H9 (cell line): ENCODE measurements around the gene RAB40C. TPM values are rescaled to one million over a fixed set of nuclear protein-coding genes. Genes with fewer than 3 reads are reported as not detected.

ENCODE experiments used
- DNase-seq: peaks from one replicate; pipeline ENCODE4 v3.0.0-alpha.2; 2017
- H2AFZ ChIP-seq: one replicate; pipeline ENCODE4 v1.6.1; 2013; ENCODE audit warnings: mild to moderate bottlenecking, low read length, control low read depth, moderate library complexity
- H2AK5ac ChIP-seq: 2 replicates; pipeline ENCODE4 v1.6.1; 2013; ENCODE audit warnings: low read length, control low read depth, mixed read lengths; ENCODE audit not compliant: insufficient read length
- H2BK120ac ChIP-seq: one replicate; pipeline ENCODE4 v1.6.1; 2013; ENCODE audit warnings: low read depth, mild to moderate bottlenecking, low read length, control low read depth, inconsistent platforms; ENCODE audit not compliant: poor library complexity, severe bottlenecking
- H2BK12ac ChIP-seq: 2 replicates; pipeline ENCODE4 v1.6.1; 2013; ENCODE audit warnings: low read length, control low read depth, mixed read lengths, low read depth; ENCODE audit not compliant: insufficient read length
- H2BK15ac ChIP-seq: 2 replicates; pipeline ENCODE4 v1.6.1; 2013; ENCODE audit warnings: low read depth, low read length, control low read depth
- H2BK20ac ChIP-seq: one replicate; pipeline ENCODE4 v1.6.1; 2013; ENCODE audit warnings: low read depth, mild to moderate bottlenecking, low read length, control low read depth, inconsistent platforms; ENCODE audit not compliant: poor library complexity, severe bottlenecking
- H2BK5ac ChIP-seq: 2 replicates; pipeline ENCODE4 v1.6.1; 2013; ENCODE audit warnings: low read length, control low read depth, mixed read lengths; ENCODE audit not compliant: insufficient read length
- H3K14ac ChIP-seq: 2 replicates; pipeline ENCODE4 v1.6.1; 2013; ENCODE audit warnings: low read length, control low read depth; ENCODE audit not compliant: insufficient read depth
- H3K18ac ChIP-seq: 2 replicates; pipeline ENCODE4 v1.6.1; 2013; ENCODE audit warnings: low read depth, mild to moderate bottlenecking, mixed read lengths, low read length, control low read depth; ENCODE audit not compliant: insufficient read length
- H3K23ac ChIP-seq: 2 replicates; pipeline ENCODE4 v1.6.1; 2013; ENCODE audit warnings: low read length, control low read depth, mixed read lengths, low read depth; ENCODE audit not compliant: insufficient read length
- H3K23me2 ChIP-seq: 2 replicates; pipeline ENCODE4 v1.6.1; 2013; ENCODE audit warnings: low read depth, mild to moderate bottlenecking, mixed read lengths, low read length, control low read depth; ENCODE audit not compliant: insufficient read length, poor library complexity, severe bottlenecking
- H3K27ac ChIP-seq: 2 replicates; pipeline ENCODE4 v1.5.1; 2013; ENCODE audit warnings: low read length, control low read depth, mixed read lengths, low read depth; ENCODE audit not compliant: insufficient read length
- H3K27me3 ChIP-seq: 2 replicates; pipeline ENCODE4 v1.6.1; 2013; ENCODE audit warnings: low read length, control low read depth, inconsistent platforms; ENCODE audit not compliant: insufficient read depth
- H3K4ac ChIP-seq: 2 replicates; pipeline ENCODE4 v1.6.1; 2013; ENCODE audit warnings: low read depth, mild to moderate bottlenecking, control low read depth, inconsistent platforms, low read length, moderate library complexity
- H3K4me1 ChIP-seq: 2 replicates; pipeline ENCODE4 v1.6.1; 2013; ENCODE audit warnings: low read length, control low read depth, inconsistent platforms; ENCODE audit not compliant: insufficient read depth
- H3K4me2 ChIP-seq: 2 replicates; pipeline ENCODE4 v1.6.1; 2013; ENCODE audit warnings: low read length, control low read depth, mixed read lengths; ENCODE audit not compliant: insufficient read length, insufficient read depth
- H3K56ac ChIP-seq: 2 replicates; pipeline ENCODE4 v1.6.1; 2013; ENCODE audit warnings: low read depth, mild to moderate bottlenecking, mixed read lengths, low read length, control low read depth; ENCODE audit not compliant: insufficient read length
- H3K79me1 ChIP-seq: 2 replicates; pipeline ENCODE4 v1.6.1; 2013; ENCODE audit warnings: low read depth, mild to moderate bottlenecking, moderate library complexity, low read length, control low read depth, inconsistent platforms; ENCODE audit not compliant: insufficient read depth, poor library complexity, severe bottlenecking
- H3K79me2 ChIP-seq: 2 replicates; pipeline ENCODE4 v1.6.1; 2013; ENCODE audit warnings: low read length, control low read depth, inconsistent platforms; ENCODE audit not compliant: insufficient read depth
- H3K9ac ChIP-seq: 2 replicates; pipeline ENCODE4 v1.6.1; 2013; ENCODE audit warnings: low read length, control low read depth, mixed read lengths; ENCODE audit not compliant: insufficient read length; ENCODE audit errors: extremely low read depth
- H3K9me3 ChIP-seq: one replicate; pipeline ENCODE4 v1.6.1; 2013; ENCODE audit warnings: low read depth, low read length, inconsistent platforms; ENCODE audit not compliant: control insufficient read depth
- H3T11ph ChIP-seq: one replicate; pipeline ENCODE4 v1.6.1; 2013; ENCODE audit warnings: mild to moderate bottlenecking, low read length, control low read depth, inconsistent platforms
- H4K20me1 ChIP-seq: one replicate; pipeline ENCODE4 v1.6.1; 2013; ENCODE audit not compliant: control insufficient read depth, insufficient read length, insufficient read depth
- H4K5ac ChIP-seq: 2 replicates; pipeline ENCODE4 v1.6.1; 2013; ENCODE audit warnings: low read depth, mild to moderate bottlenecking, mixed read lengths, low read length, control low read depth; ENCODE audit not compliant: insufficient read length
- H4K8ac ChIP-seq: replicated peaks from 2 replicates; pipeline ENCODE4 v1.6.1; 2013; ENCODE audit warnings: low read length, control low read depth, mixed read lengths, low read depth; ENCODE audit not compliant: insufficient read length
- H4K91ac ChIP-seq: 2 replicates; pipeline ENCODE4 v1.6.1; 2013; ENCODE audit warnings: low read depth, mild to moderate bottlenecking, moderate library complexity, mixed read lengths, low read length, control low read depth; ENCODE audit not compliant: insufficient read length
- H3K27ac Mint-ChIP-seq, 3 experiments: 2 replicates in 2 of 3; 3 replicates in 1 of 3; pipeline ENCODE4 v1.8.0; 2020 to 2021; ENCODE audit warnings: mixed read lengths in 3 of 3, mild to moderate bottlenecking in 1 of 3, moderate library complexity in 1 of 3
- H3K27me3 Mint-ChIP-seq: 2 replicates; pipeline ENCODE4 v1.8.0; 2021; ENCODE audit warnings: low read depth, mild to moderate bottlenecking, moderate library complexity, mixed read lengths
- H3K36me3 Mint-ChIP-seq, 3 experiments: 2 replicates in 2 of 3; 3 replicates in 1 of 3; pipeline ENCODE4 v1.8.0; 2020 to 2021; ENCODE audit warnings: low read depth in 3 of 3, mixed read lengths in 3 of 3; ENCODE audit not compliant: insufficient read depth in 1 of 3
- H3K4me1 Mint-ChIP-seq, 2 experiments: 2 replicates each; pipeline ENCODE4 v1.8.0; 2020; ENCODE audit warnings: mixed read lengths in 2 of 2
- H3K4me3 Mint-ChIP-seq, 2 experiments: 2 replicates in 1 of 2; 3 replicates in 1 of 2; pipeline ENCODE4 v1.8.0; 2020 to 2021; ENCODE audit warnings: mild to moderate bottlenecking in 2 of 2, mixed read lengths in 2 of 2, moderate library complexity in 1 of 2
- H3K9me3 Mint-ChIP-seq, 2 experiments: 2 replicates in 1 of 2; 3 replicates in 1 of 2; pipeline ENCODE4 v1.8.0; 2020; ENCODE audit warnings: mild to moderate bottlenecking in 2 of 2, mixed read lengths in 2 of 2, moderate library complexity in 1 of 2
- CTCF ChIP-seq: fragments of 200-600 bp; sonication (generic); conservative IDR thresholded peaks from 3 replicates; pipeline ENCODE4 v1.8.0; 2021; ENCODE audit warnings: antibody characterized with exemption, mild to moderate bottlenecking
- WGBS: extraction: QIAGEN DNeasy Blood & Tissue Kit; methylation state at CpG from one replicate; pipeline ENCODE4 v1.1.7; 2013; ENCODE audit warnings: missing lambda C conversion rate, low lambda C conversion rate, mixed read lengths; ENCODE audit not compliant: insufficient read length; ENCODE audit errors: extremely low coverage; 5-methylcytosine and 5-hydroxymethylcytosine counted together
- total RNA-seq: library from RNA; stranded (reverse); gene quantifications from 2 replicates; pipeline ENCODE4 v1.2.1, GENCODE V29; 2021

RAB40C gene
- total RNA-seq, 1 experiment from 2014 or later: 19.1 TPM

GRCh38 chr16:640614-641013 is 50.7 kb downstream of the RAB40C start:
- Histone ChIP-seq H2BK5ac (no peak overlapping the region), H4K8ac (no peak overlapping the region), H3K4ac (no peak overlapping the region), H2BK15ac (no peak overlapping the region), H3K9ac (no peak overlapping the region), H3K14ac (no peak overlapping the region), H4K20me1 (no peaks in the 10 kb centered on the region), H3K27me3 (no peaks in the 10 kb centered on the region), H2BK12ac (no peak overlapping the region), H3K56ac (no peak overlapping the region), H4K91ac (no peak overlapping the region), H2BK20ac (no peak overlapping the region), H3K27ac (no peak overlapping the region), H3K18ac (no peak overlapping the region), H2BK120ac (no peak overlapping the region), H3T11ph (no peak overlapping the region), H2AK5ac (no peak overlapping the region), H3K4me1 (no peaks in the 10 kb centered on the region; the same call in 1 of the 2 replicates), H4K5ac (no peak overlapping the region), H3K23ac (no peak overlapping the region), H3K4me2 (no peak overlapping the region), H3K23me2 (peaks cover 10% of the 10 kb centered on the region), H3K79me2 (no peaks in the 10 kb centered on the region), H3K79me1 (no peaks in the 10 kb centered on the region), H2AFZ (no peak overlapping the region), H3K9me3 (no peaks in the 10 kb centered on the region)
- H3K36me3 Mint-ChIP-seq: peaks cover 3 to 15% (median 4%) of the 10 kb centered on the region in 3 experiments; a peak in 5 of 7 replicates
- no peak for DNase-seq
- peaks cover 3% of the 10 kb centered on the region in 2 experiments; a peak in 2 of 5 replicates for H3K9me3 Mint-ChIP-seq
- peaks cover 14 to 28% of the 10 kb centered on the region in 2 experiments for H3K4me1 Mint-ChIP-seq
- no peak for TF ChIP-seq CTCF
- no CpG with 5 or more reads among the region's 5 CpGs for WGBS
- H3K27ac Mint-ChIP-seq: peak overlapping the region in 1 of 3 experiments; percentile 86; a peak in 1 of 7 replicates
- peak overlapping the region; percentile 17 to 74; a peak in 3 of 5 replicates for H3K4me3 Mint-ChIP-seq
- H3K27me3 Mint-ChIP-seq: peaks cover 2% of the 10 kb centered on the region; the same call in 1 of the 2 replicates
